Measurements from ENCODE around the gene FDX2.

GRCh38 chr19:10289167-10289835, 26.5 kb downstream of the FDX2 start:
- TF ChIP-seq OVOL2 (CRISPR knock-in tag; IDR thresholded peaks at IDR 0.05; ENCODE audit: borderline replicate concordance) = no peak
- no peak for TF ChIP-seq CTCF (IDR thresholded peaks at IDR 0.05)
- TF ChIP-seq USF2 (CRISPR knock-in tag; IDR thresholded peaks at IDR 0.05) = peak; percentile 77
- no peak for TF ChIP-seq E2F4 (CRISPR knock-in tag; IDR thresholded peaks at IDR 0.05; ENCODE audit: borderline replicate concordance, low read depth)
- peak; percentile 91 for TF ChIP-seq MAX (CRISPR knock-in tag; IDR thresholded peaks at IDR 0.05)
- no peak for TF ChIP-seq CBFB (CRISPR knock-in tag; IDR thresholded peaks at IDR 0.05; ENCODE audit: low read depth)
- no peak; the same call in 1 of the 2 replicates for TF ChIP-seq ZNF232 (CRISPR knock-in tag; IDR thresholded peaks at IDR 0.05)
- no peak for TF ChIP-seq ELF4 (CRISPR knock-in tag; IDR thresholded peaks at IDR 0.05; ENCODE audit: low read depth)
- no peak for TF ChIP-seq E2F1 (CRISPR knock-in tag; IDR thresholded peaks at IDR 0.05)
- no peak for TF ChIP-seq ATF1 (CRISPR knock-in tag; IDR thresholded peaks at IDR 0.05)
- TF ChIP-seq ATF3 (CRISPR knock-in tag; conservative IDR thresholded peaks at IDR 0.05) = no peak
- TF ChIP-seq IRF2 (CRISPR knock-in tag; IDR thresholded peaks at IDR 0.05; ENCODE audit: borderline replicate concordance, low read depth) = no peak

Measured in WTC11 (cell line).